DMS 273 (cell line): Measurements from ENCODE around the gene TMEM30A.

ENCODE experiments used
- DNase-seq: peaks from one replicate; lab custom pipeline; 2025; ENCODE audit not compliant: unreplicated experiment; lab: John Stamatoyannopoulos, UW

Gene TMEM30A

DNA sequence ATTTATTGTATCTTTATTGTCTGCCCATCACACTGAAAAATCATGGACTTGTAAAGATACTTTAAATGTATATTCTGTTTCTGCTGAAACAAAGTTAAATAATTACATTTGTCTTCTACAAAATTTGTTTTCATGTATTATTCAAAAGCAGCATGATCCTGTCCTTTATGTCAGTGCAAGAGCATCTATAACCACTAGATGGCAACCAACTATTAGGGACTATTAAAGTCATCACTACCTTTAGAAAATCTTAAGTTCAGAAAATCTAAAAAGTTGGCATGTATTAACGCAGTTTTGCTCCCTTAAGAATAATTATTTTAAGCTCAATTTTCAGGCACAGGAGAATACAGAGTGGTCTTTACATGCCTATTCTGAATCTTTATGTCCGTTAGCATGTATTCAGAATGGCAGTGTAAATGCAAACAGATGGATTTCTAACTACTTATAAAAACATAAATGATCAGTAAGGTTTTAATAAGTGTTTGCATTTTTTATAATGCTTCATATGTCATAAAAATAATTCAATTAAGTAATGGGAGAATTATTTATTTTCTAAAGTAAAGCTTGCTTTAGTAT is 17.8 kb downstream of the TMEM30A start:
- peak; percentile 66 for DNase-seq

DNA sequence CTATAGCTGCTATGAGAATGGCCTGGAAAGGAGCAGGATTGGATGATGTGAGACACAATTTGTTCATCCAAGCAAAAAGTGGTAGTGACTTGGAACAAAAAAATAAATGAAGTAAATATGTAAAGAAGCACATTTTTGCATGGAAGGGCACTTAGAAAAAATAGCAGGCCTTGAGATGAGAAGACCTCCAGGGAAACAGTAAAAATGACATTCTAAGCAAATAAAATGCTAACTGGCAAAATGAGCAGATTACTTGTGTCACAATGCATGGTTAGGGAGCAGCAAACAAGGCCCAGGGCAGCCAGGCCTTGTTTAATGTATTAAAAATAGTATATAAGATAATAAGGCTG is 21.2 kb downstream of the TMEM30A start:
- DNase-seq = no peak

DNA sequence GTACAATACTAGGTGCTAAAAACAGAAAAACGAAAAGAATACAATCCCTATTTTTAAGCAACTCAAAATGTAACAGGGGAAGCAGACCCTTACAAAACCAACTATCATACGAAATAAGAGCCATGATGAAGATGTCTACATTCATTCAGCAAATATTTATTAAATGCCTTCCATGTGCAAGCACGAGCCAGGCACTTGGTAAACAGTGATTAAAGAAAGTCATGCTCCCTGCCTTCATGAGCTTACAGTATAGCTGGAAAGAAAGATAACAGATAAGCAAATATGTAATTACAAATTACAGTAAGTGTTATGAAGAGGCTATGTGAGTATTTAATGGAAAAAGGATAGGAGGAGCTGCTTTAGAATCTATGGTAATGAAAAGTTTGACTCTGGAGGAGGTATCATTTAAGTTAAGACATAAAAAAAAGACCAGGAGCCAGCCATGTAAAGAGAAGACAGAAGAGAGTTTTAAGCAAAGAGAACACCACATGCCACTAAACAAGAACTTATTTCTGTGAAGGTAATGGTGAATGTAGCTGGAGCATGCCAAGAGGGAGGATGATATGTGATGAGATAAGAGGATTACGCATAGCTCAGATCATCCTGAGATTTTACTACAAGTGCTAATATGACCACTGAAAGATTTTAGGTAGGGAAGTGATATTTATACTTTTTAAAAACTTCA is 21.7 kb downstream of the TMEM30A start:
- DNase-seq = no peak

DNA sequence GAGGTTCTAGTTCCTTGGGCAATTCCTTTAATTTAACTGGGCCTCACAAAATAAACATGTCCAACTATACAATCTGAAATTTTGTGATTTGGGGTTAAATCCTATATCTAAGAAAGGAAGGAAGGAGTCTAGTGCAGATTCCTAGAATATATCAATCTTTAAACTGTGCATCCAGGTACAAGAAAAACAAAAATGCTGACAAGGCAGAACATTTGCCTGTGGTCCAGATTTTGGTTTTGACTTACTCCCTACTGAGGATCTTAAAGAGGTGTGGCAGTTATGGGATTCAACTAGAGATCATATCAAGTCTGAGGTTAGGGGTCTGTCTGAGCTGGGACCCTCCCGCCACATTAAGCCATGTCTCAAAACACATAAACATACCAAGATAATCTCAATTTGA is 23.3 kb downstream of the TMEM30A start:
- no peak for DNase-seq

DNA sequence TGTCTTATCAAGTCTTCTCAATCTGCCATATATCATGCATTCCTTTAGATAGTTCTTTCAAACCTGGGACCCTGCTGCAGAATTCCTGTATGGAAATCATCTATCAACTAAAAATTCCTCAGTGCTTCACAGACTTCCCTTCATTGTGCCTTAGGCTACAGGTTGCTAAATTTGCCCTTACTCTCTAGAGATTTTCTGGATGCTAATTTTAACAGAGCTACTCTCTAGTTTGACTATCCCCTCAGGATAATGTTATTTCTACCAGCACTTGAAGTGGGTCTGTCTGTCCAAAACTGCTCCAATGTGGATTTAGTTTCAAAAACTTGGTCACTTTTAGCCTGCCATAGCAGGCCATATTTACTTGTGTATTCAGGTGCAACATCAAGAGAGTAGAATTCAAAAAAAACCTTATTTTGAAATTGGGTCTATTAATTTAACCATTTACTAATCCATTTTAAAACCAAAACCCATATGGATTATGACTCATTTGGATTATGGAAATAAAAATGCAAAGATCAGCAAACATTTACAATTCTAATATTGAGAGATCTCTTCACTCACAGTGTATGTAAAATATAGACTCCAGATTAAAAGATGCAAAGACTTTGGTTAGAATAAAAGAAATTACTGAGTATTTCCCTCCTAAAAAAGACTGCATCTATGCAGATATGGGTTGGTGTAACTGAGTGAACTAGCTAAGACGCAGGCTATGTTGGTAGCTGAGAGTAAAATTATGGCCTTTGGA is 27.1 kb downstream of the TMEM30A start:
- DNase-seq = no peak

DNA sequence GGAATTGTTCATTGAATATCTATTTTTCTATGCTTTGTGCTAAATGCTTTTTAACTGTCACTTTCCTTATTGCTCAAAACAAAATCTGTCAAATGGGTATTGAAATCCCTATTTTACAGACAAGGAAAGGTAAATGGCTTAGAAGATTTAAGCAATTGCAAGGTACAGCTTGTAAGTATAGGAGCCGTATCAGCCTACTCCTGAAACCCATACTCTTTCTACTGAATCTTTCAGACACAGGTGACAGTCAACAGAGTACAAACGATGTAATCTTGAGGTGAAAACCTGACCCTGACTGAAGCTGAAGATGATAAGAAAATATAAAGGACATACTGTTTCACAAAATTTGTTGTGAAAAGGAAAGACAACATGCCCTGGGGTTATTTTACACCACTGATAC is 34.0 kb downstream of the TMEM30A start:
- no peak for DNase-seq

DNA sequence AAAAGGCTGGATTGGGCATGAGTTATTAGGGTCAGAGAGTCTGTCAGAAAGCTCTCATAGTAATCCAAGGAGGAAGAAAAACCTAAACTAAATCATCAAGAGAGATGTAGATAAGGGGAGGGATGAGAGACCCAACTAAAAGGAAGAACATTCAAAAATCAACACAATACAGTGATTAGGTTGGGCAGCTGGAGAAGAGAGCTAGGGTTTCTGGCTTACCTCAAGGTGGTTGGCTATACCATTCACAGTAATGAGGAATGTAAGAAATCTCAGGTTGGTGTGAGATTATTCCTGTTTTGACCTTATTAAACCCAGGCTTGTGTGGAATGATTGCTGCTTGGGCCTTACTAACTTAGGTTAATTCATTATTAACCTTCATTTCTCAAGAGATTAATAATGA is 34.8 kb downstream of the TMEM30A start:
- no peak for DNase-seq

DNA sequence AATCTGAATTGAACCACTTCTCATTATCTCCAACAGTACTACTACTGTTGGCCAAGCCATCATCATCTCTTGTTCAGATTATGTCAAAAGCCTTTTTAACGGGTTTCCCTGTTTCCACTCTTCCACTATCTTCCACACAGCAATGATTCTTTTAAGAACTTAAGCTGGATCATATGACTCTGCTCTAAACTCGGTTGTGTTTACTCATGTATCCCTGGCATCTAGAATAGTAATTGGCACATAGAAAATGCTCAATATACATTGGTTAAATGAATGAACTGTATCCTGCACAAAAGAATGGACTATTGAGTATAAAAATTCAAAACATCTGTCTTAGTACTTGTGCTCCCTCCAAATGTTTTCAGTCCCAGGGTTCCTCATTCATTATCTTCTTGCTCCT is 38.2 kb downstream of the TMEM30A start:
- no peak for DNase-seq

DNA sequence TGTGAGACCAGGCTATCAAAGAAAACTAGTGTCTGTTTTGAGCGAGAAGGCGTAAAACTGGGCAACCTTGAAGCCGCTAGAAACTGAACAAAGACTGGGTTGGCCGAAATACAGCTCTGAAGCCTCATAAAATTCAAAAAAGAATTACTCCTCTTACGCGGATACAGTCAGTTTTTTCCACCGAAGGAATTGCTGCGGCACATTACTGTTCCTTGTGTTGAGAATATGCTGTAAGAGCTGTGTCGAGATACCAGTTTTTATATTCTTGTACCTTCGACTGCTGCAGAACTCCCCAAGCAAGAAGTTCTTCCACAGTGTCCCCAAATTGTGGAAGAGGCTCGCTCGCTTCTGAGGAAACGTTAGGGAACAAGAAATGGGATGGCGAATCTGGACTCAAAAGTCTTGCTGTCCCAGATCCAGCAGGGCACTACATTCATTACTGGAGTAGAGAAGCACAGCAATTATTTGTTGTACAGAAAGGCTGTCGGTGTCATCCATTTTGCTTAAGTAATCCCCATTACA is 40.5 kb downstream of the TMEM30A start:
- DNase-seq = peak; percentile 53

DNA sequence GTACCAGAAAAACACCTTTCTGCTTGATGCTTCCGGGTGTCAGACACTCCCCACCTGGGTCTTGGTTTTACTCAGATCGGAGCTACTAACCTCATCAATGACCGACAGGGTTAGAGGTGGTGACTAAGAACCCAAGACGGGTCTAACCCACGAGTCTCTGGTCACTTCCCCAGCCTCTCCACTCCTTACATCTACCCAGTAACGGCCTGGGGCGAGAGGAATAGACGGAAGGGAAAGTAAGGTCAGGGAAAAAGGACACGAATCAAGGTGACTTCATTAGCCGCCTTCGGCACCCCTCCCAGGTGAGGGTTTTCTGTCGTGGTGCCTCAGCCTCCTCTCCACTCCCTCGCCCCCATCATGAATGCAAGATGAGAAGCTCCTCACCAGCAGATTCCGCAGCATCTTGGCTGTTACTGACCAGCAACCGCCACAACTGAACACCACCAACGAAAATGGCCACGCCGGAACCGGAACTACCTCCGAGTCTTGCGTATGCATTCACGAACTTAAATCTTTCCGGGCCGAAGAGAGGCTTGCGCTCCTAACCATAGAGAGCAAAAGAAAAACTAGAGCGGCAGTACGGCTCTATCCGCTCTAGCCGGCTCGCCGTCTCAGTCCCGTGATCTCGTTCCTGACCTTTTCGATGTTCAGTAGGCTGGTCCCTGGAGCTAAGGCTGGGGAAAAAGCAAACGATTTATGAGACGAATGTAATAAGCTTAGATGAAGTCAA is 41.1 kb downstream of the TMEM30A start, which contains the start of gene COX7A2:
Gene COX7A2, minus strand, starts transcription at position 469 of the 730 bp plus-strand sequence. Its CDS starts 67 bp downstream, at position 402.
- peak; percentile 98 for DNase-seq

DNA sequence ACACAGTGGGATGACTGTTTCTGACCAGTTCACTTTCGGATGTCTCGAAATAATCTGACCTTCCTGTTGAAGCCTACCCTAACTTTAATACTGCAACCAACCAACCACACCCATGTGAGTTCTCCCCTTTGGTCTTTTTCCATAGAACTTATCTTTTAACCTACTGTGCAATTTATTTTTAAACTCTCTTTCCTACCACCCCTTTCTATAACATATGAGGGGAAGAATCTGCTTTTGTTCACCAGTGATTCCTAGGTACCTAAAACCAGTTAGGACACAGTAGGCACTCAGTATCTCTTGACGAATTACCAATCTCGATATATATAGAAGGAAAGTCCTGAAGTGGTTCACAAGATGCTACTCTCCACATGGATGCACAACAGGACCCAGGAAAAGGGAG is 48.0 kb downstream of the TMEM30A start:
- no peak for DNase-seq

DNA sequence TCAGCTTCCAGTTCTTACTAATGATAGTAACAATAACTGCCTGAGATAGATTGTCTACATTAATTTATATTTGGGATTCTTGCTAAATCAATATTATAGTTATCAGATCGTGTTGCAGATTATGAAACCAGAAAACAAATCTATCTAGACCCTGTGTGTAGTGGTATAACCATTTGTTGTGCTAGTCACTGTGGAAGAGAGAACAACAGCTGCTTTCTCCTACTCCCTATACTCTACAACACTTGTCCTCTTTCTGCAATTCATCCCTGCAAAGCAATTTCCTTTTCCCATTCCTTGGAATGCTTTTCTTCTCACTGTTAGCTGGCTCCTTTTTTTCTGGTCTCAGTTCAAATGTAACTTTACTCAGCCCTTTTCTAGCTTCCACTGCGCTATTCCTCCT is 49.3 kb downstream of the TMEM30A start:
- no peak for DNase-seq

DNA sequence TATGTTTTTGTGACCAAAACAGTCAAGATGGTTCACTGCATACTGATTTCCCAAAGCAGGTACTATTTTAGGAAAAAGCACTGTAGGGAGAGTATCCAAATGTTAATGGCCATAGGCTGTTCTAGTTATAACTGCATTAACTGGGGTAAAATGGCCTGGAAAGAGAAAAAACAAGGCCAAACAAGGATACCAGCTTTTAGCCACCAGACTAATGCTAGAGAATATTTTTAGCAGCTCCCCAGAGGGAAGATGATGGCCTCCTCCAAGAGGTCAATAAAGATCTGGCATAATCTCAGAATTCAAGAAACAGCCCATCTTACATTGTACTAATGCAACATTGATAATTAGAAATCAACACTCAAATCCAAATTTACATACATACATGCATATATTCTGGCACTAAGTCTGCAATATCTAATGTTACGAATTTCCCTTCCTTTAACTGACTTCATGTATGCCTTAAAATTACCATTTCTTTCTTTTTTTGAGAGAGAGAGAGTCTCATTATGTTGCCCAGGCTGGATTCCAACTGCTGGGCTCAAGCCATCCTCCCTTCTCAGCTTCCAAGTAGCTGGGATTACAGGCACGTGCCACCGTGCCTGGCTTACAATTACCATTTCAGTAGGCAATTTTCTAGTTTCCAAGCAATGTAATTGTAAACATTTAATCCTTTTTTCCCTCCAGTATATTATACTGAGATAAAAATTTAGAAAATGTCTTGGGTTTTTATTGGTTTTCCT is 50.3 kb downstream of the TMEM30A start:
- peak; percentile 17 for DNase-seq

DNA sequence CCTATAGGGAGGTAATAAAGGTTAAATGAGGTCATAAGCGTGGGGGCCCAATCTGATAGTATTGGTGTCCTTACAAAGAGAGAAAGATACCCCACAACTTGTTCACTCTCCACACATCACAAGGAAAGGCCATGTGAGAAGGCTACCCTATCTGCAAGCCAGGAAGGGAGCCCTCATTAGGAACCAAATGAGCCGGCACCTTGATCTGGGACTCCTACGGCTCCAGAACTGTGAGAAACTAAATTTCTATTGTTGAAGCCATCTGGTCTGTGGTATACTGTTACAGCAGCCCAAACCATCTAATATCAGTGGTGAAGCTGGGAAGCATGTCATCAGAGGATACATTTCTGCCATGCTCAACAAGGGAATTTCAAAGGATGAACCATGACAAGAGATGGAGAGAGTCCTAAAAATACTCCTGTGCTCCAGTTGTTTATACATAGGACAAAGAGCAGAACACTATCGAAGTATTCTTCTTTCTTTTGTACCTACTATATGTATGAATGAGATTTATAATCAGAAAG is 51.4 kb downstream of the TMEM30A start:
- DNase-seq = peak; percentile 21

DNA sequence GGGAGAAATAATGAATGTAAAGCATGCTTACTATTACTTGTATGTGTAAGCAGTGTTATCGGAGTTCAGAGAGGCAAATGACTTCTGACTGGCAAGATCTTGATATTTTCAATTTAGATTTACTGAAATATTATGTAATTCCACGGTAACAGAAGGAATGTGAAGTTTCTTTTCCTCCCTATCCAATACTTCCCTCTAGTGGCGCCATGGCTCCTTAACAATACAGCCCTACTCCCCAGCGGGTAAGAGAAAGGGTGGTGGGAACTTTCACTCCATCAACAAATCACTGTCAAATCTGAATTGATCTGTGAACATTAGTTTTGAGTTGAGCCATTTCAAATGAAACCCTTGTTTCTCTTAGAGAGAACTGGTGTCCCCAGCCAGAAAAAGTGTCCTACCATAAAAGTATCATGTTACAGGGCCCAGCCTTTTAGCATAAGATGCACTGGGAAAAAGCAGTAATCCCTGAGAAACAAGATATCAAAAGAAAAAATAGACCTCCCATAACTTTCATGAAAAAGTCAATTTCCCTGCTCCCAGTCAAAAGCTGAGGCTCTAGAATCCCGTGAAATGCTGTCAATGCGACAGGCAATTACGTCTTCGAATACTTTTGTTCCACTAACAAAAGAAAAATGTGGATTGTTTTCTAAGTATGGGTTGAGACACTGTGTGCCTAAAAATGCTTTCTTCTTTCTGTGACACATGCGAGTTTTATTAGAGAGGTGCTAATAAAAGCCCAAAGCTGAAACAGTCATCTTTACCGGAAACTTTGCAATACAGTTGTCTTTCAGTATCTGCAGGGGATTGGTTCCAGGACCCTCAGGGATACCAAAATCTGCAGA is 53.9 kb downstream of the TMEM30A start:
- peak; percentile 72 for DNase-seq

DNA sequence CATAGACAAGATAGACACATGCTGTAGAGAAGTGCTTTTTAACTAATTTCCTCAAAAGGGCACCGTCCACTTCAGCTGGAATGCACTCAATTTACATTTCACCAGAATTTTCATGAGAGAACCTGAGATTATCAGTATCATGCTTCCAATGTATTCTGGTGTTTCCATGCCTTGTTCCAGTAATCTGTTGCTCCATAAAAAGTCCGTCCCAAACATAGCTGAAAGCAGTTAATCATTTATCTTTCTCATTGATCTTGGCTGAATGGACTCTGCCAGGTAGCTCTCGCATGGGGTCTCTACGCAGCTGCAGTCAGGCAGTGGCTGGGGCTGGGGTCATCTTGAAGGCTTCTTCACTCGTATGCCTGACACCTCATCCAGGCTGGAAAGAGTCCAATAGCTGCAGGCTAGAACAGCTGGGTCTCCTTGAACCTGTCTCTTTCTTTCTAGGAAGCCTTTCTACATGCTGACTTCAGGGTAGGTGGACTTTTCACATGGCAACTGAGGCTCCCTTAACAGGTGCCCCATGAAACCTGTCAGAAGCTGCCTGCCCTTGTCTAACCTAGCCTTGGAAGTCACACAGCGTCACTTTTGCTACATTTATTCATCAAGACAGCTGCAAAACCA is 60.2 kb downstream of the TMEM30A start:
- DNase-seq = no peak

DNA sequence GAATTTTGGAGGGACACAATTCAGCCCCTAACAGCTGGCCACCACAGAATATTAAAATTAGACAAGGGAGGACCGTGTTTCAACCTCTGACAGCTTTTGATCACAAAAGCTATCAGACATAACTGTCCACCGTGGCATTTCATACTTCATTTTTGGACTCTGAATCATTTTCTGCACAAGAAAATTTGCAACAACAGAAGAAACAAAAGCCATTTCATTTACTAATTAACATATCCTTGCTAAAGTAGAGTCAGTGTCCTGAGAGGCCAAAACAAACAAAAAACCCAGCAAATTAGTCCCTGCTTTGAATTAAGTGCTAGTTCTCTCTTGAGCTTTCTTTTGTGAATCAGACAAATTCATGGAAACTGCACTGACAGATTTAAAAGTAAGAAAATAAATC is 61.2 kb downstream of the TMEM30A start:
- DNase-seq = no peak

DNA sequence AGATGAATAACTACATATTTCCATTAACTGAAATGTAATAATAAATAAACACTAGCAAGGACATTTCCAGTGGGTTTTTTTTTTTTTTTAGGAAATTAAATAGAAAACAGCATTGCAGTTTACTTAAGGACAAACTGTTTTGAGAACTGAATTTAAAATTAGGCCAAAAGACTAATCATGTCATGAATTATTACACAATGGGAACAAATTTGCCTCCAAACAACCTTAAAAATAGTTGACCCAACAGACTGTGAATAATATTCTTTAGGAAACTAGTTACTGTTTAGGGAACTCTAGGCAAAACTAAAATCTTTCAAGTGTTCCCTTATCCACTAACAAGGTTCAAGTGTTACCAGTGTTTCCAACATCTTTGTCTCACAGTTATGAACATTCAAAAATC is 62.3 kb downstream of the TMEM30A start:
- DNase-seq = no peak

DNA sequence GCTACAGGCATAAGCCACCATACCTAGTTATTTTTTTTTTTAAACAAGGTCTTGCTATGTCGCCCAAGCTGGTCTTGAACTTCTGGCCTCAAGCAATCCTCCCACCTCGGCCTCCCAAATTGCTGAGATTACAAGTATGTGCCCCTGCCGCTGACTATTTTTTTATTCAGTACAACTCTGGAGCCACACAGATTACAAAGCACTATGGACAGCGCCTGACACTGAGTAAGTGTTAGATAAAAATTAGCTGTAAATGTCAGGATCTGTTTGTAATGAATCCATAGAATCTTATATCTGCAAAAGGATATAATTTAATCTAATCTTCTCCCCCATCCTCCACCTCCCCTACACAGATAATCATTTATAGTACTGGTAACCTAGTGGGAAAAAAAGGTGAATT is 63.5 kb downstream of the TMEM30A start:
- DNase-seq = no peak
